GM12878 (cell line): ENCODE data around the gene NUDT17. TPM values are rescaled to one million over a fixed set of nuclear protein-coding genes. Genes with fewer than 3 reads are reported as not detected.

Experiments used
- ATAC-seq: fragments of 200-7000 bp; cut with Tn5 transposase; 3 replicates; pipeline ENCODE4 v1.9.1; 2020; ENCODE audit warnings: mild to moderate bottlenecking, moderate library complexity
- BruUV-seq: library from RNA; stranded (reverse); fragments of 400-500 nt; replicated peaks from 2 replicates; lab custom pipeline; 2021; lab: Mats Ljungman, UMichigan
- CTCF ChIA-PET: fragments of 300-600 bp; sonication (Branson Sonifier 250); formaldehyde crosslinking; extraction: SDS; loops from one replicate; lab custom pipeline; 2021; ENCODE audit warnings: inconsistent platforms; lab: Yijun Ruan, JAX
- POLR2A ChIA-PET: fragments of 350-600 bp; formaldehyde crosslinking; extraction: SDS; loops from one replicate; lab custom pipeline; 2021; ENCODE audit warnings: inconsistent platforms; lab: Charles Lee
- RAD21 ChIA-PET: fragments of 300-600 bp; sonication (Branson Sonifier 250); formaldehyde crosslinking; loops from one replicate; lab custom pipeline; 2023; ENCODE audit warnings: antibody characterized with exemption; ENCODE audit not compliant: unreplicated experiment; lab: Charles Lee
- SMC1A ChIA-PET: fragments of 300-600 bp; sonication (Branson Sonifier 250); formaldehyde crosslinking; loops from one replicate; lab custom pipeline; 2023; ENCODE audit not compliant: unreplicated experiment, uncharacterized antibody; lab: Charles Lee
- DNase-seq: peaks from one replicate; pipeline ENCODE4 v3.0.0-alpha.2; 2011; ENCODE audit warnings: low read depth, low spot score
- FAIRE-seq: peaks from 3 replicates; lab custom pipeline; 2011; peaks lifted over from hg19 to GRCh38; lab: Jason Lieb, UNC
- H2AFZ ChIP-seq: 2 replicates; pipeline ENCODE4 v1.6.0; 2011; ENCODE audit warnings: low read depth, low read length, control low read depth; ENCODE audit not compliant: control insufficient read depth
- H3K27ac ChIP-seq: 2 replicates; pipeline ENCODE4 v1.5.1; 2011; ENCODE audit warnings: control low read depth; ENCODE audit not compliant: control insufficient read depth, insufficient read depth
- H3K27me3 ChIP-seq, 2 experiments: replicated peaks in 1 of 2; 2 replicates each; pipeline versions ENCODE4 v1.6.0 to v1.6.1; 2011; ENCODE audit warnings: low read length in 1 of 2; ENCODE audit not compliant: control insufficient read depth in 2 of 2, insufficient read depth in 2 of 2
- H3K36me3 ChIP-seq, 2 experiments: 2 replicates each; pipeline ENCODE4 v1.5.1; 2011; ENCODE audit warnings: low read length in 1 of 2; ENCODE audit not compliant: control insufficient read depth in 2 of 2, insufficient read depth in 2 of 2
- H3K4me1 ChIP-seq: 2 replicates; pipeline ENCODE4 v1.6.1; 2011; ENCODE audit warnings: mild to moderate bottlenecking, low read length, moderate library complexity, mixed read lengths; ENCODE audit not compliant: control insufficient read depth, insufficient read depth
- H3K4me2 ChIP-seq: 2 replicates; pipeline ENCODE4 v1.6.0; 2011; ENCODE audit warnings: control low read depth; ENCODE audit not compliant: control insufficient read depth, insufficient read depth
- H3K4me3 ChIP-seq: fragments of 200-600 bp; sonication (generic); 2 replicates; pipeline ENCODE4 v1.5.1; 2016
- H3K79me2 ChIP-seq: 2 replicates; pipeline ENCODE4 v1.6.0; 2011; ENCODE audit warnings: low read length; ENCODE audit not compliant: control insufficient read depth, insufficient read depth
- H3K9ac ChIP-seq: 2 replicates; pipeline ENCODE4 v1.8.0; 2011; ENCODE audit warnings: low read length, control low read depth, mixed read lengths; ENCODE audit not compliant: control insufficient read depth, insufficient read depth
- H3K9me3 ChIP-seq: replicated peaks from 3 replicates; pipeline ENCODE4 v1.5.1; 2011; ENCODE audit warnings: mild to moderate bottlenecking, low read length; ENCODE audit not compliant: control insufficient read depth, insufficient read depth
- H4K20me1 ChIP-seq: 2 replicates; pipeline ENCODE4 v1.6.0; 2011; ENCODE audit not compliant: control insufficient read depth, insufficient read depth
- ASH2L ChIP-seq: fragments of 300-600, 200-600 bp; sonication (generic); IDR thresholded peaks from 2 replicates; pipeline ENCODE4 v1.6.1; 2017; ENCODE audit warnings: low read depth, mild to moderate bottlenecking, borderline replicate concordance
- BCL11A ChIP-seq: IDR thresholded peaks from 2 replicates; pipeline ENCODE4 v1.6.1; 2011; ENCODE audit warnings: low read depth, low read length
- CTCF ChIP-seq, 3 experiments: IDR thresholded peaks in 2 of 3; conservative IDR thresholded peaks in 1 of 3; 2 replicates each; pipeline ENCODE4 v1.5.1; 2011; ENCODE audit warnings: low read depth in 3 of 3, low read length in 3 of 3, mild to moderate bottlenecking in 3 of 3, control low read depth in 2 of 3, moderate library complexity in 2 of 3, inconsistent platforms in 1 of 3, mixed read lengths in 1 of 3; ENCODE audit not compliant: control insufficient read depth in 2 of 3, insufficient read depth in 1 of 3; ENCODE audit errors: extremely low read depth in 1 of 3
- E2F8 ChIP-seq: fragments of 450-650 bp; IDR thresholded peaks from 2 replicates; pipeline ENCODE4 v1.6.1; 2018; ENCODE audit warnings: mild to moderate bottlenecking, low read depth, moderate library complexity; ENCODE audit not compliant: partially characterized antibody
- ELK1 ChIP-seq: IDR thresholded peaks from 2 replicates; pipeline ENCODE4 v1.6.1; 2012; ENCODE audit warnings: low read depth, low read length, improper control_type of control experiment
- ESRRA ChIP-seq: IDR thresholded peaks from 2 replicates; pipeline ENCODE4 v1.6.1; 2012; ENCODE audit warnings: mild to moderate bottlenecking, low read length, improper control_type of control experiment
- HDGF ChIP-seq: fragments of 450-650 bp; IDR thresholded peaks from 2 replicates; pipeline ENCODE4 v1.6.1; 2016; ENCODE audit warnings: antibody characterized with exemption
- KAT2A ChIP-seq: conservative IDR thresholded peaks from 2 replicates; pipeline ENCODE4 v1.6.1; 2011; ENCODE audit warnings: low read depth, low read length; ENCODE audit not compliant: control insufficient read depth
- KDM1A ChIP-seq: fragments of 200-600 bp; sonication (generic); IDR thresholded peaks from 2 replicates; pipeline ENCODE4 v1.6.1; 2016; ENCODE audit warnings: borderline replicate concordance
- KLF5 ChIP-seq: fragments of 450-650 bp; IDR thresholded peaks from 2 replicates; pipeline ENCODE4 v1.6.1; 2014; ENCODE audit warnings: mild to moderate bottlenecking; ENCODE audit not compliant: partially characterized antibody
- MXI1 ChIP-seq: fragments of 150-350 bp; IDR thresholded peaks from 2 replicates; pipeline ENCODE4 v1.6.1; 2011; ENCODE audit warnings: low read depth, mild to moderate bottlenecking, inconsistent platforms, low read length, improper control_type of control experiment
- SIN3A ChIP-seq: IDR thresholded peaks from 2 replicates; pipeline ENCODE4 v1.6.1; 2012; ENCODE audit warnings: low read depth, low read length, improper control_type of control experiment
- SMARCA5 ChIP-seq: fragments of 450-650 bp; IDR thresholded peaks from 2 replicates; pipeline ENCODE4 v1.6.1; 2017; ENCODE audit warnings: mild to moderate bottlenecking
- TARDBP ChIP-seq: IDR thresholded peaks from 2 replicates; pipeline ENCODE4 v1.6.1; 2016; ENCODE audit warnings: borderline replicate concordance
- TCF3 ChIP-seq: IDR thresholded peaks from 2 replicates; pipeline ENCODE4 v1.6.1; 2012; ENCODE audit warnings: low read depth, mild to moderate bottlenecking, low read length, borderline replicate concordance; ENCODE audit not compliant: insufficient read depth
- ZNF207 ChIP-seq: fragments of 450-650 bp; IDR thresholded peaks from 2 replicates; pipeline ENCODE4 v1.6.1; 2014; ENCODE audit warnings: antibody characterized with exemption, mild to moderate bottlenecking, borderline replicate concordance
- WGBS: methylation state at CpG from one replicate; pipeline ENCODE4 v1.1.6; 2016; ENCODE audit warnings: low lambda C conversion rate; ENCODE audit not compliant: insufficient replicate concordance, insufficient coverage; ENCODE audit errors: missing lambda C conversion rate; 5-methylcytosine and 5-hydroxymethylcytosine counted together
- in situ Hi-C: fragments of 300-500 bp; cut with MboI; formaldehyde crosslinking; loops from 9 replicates; pipeline ENCODE4 v1.14.3; 2018; ENCODE audit warnings: mixed read lengths
- intact Hi-C: fragments of 100-400 bp; cut with micrococcal nuclease; formaldehyde crosslinking; loops from one replicate; pipeline ENCODE4 v1.14.2; 2022; ENCODE audit not compliant: unreplicated experiment
- polyA plus RNA-seq, 11 experiments: library from polyadenylated mRNA; depleted of rRNA in 4 of 11; unstranded in 6 of 11; stranded (reverse) in 5 of 11; fragments of >200 nt; fragmentation: Nextera tagmentation in 4 of 11; fragmentation: Illumina TruSeq in 1 of 11; extraction: Ambion mirVana in 4 of 11; extraction: Trizol in 1 of 11; gene quantifications; 1 replicate in 1 of 11; 2 replicates in 10 of 11; pipeline versions ENCODE4 v1.2.1 to v1.2.3, GENCODE V29; 2011 to 2016; ENCODE audit warnings: inconsistent platforms in 2 of 11, missing spikeins in 2 of 11, low read depth in 1 of 11
- total RNA-seq, 4 experiments: library from RNA; depleted of rRNA in 3 of 4; stranded (reverse); fragments of >200 nt in 3 of 4; fragmentation: Illumina TruSeq in 1 of 4; extraction: Trizol in 1 of 4; gene quantifications; 2 replicates each; pipeline versions ENCODE4 v1.2.1 to v1.2.3, GENCODE V29; 2013 to 2021

NUDT17 gene
- total and polyA plus RNA-seq, 10 of the 15 experiments (the other 5 are each of a cell fraction or from before 2014, with no cell fraction given), result 1.2 to 4.7 (median 4.0) TPM

- ChIA-PET CTCF (interaction anchor here (1.2 to 5.9 kb wide), 3 partner anchors 21 to 42 kb away, joined by 6 to 66 read pairs (median 9); partner anchors contain the start of genes ITGA10 and NUDT17), RAD21 (no interaction called here), POLR2A (no interaction called here), SMC1A (no interaction called here)
- intact Hi-C loops, result no loop called here
- H3K79me2 ChIP-seq, result no peaks in the 10 kb centered on the region
- H3K36me3 ChIP-seq, result no peaks in the 10 kb centered on the region
- ATAC-seq (no peak), DNase-seq (no peak), FAIRE-seq (no peak)
- H4K20me1 ChIP-seq, result no peaks in the 10 kb centered on the region
- no peak overlapping the region for H3K9ac ChIP-seq
- 59% methylated on average over 5 of the region's 5 CpGs for WGBS
- H2AFZ ChIP-seq, result no peak overlapping the region
- no peak overlapping the region for H3K27ac ChIP-seq
- H3K9me3 ChIP-seq, result no peaks in the 10 kb centered on the region
- no peaks in the 10 kb centered on the region for H3K4me1 ChIP-seq
- H3K4me3 ChIP-seq, result no peak overlapping the region
- no peak overlapping the region for H3K4me2 ChIP-seq
- no TSS peak for BruUV-seq
- in situ Hi-C loops, result no loop called here
- H3K27me3 ChIP-seq, result peaks cover 2 to 7% of the 10 kb centered on the region in 2 experiments; a peak in 2 of 4 replicates
- no peak for TF ChIP-seq ASH2L
- TF ChIP-seq CTCF (IDR thresholded peaks at IDR 0.05 in 2 of 3, conservative IDR thresholded peaks at IDR 0.05 in 1 of 3; ENCODE audit: control insufficient read depth in 2 of 3, extremely low read depth in 1 of 3, insufficient read depth in 1 of 3, low read depth in 3 of 3, low read length in 3 of 3), result no peak
- no peak for TF ChIP-seq KDM1A
- TF ChIP-seq TARDBP, result no peak
- TF ChIP-seq ESRRA, result no peak
- TF ChIP-seq BCL11A, result no peak
- TF ChIP-seq TCF3, result no peak
- no peak for TF ChIP-seq KLF5
- no peak for TF ChIP-seq KAT2A
- no peak for TF ChIP-seq HDGF
- no peak for TF ChIP-seq ELK1
- TF ChIP-seq ZNF207, result no peak
- no peak for TF ChIP-seq SIN3A
- TF ChIP-seq SMARCA5, result no peak
- no peak for TF ChIP-seq MXI1
- TF ChIP-seq E2F8, result no peak
These were observed 42.2 kb downstream of the NUDT17 start for GRCh38 chr1:145887631-145888030.
